Left lobe of liver (tissue), 2 donors: Measurements from ENCODE around the gene KRT34. TPM values are rescaled to one million over a fixed set of nuclear protein-coding genes. Genes with fewer than 3 reads are reported as not detected.
"Not testable (repeated sequence)": the region's sequence is repeated elsewhere in the genome, so short reads cannot be mapped to it uniquely, and the experiment has no call there.

Experiments
- ATAC-seq: fragments of 200-7000 bp; cut with Tn5 transposase; one replicate; pipeline ENCODE4 v1.9.1; 2020; ENCODE audit warnings: mild to moderate bottlenecking, moderate library complexity
- DNase-seq: peaks from one replicate; pipeline ENCODE4 v3.0.0-alpha.2; 2020; ENCODE audit warnings: low spot score
- total RNA-seq: library from RNA; stranded (reverse); gene quantifications from one replicate; pipeline ENCODE4 v1.2.1, GENCODE V29; 2021
- donor health status: DM: no; HTN: no; CAD: no; lungs with moderate emphysema.
- donor health status: DM: no; HTN: yes; CAD: no.

The KRT34 gene
- total RNA-seq, 1 donor from 2014 or later = not detected

- DNase-seq (no peak), ATAC-seq (no peak)
Observed at GRCh38 chr17:41404024-41404671, 22.0 kb upstream of the KRT34 start.

GRCh38 chr17:41403404-41404023 is 21.4 kb upstream of the KRT34 start:
- no peak for DNase-seq

GRCh38 chr17:41402161-41402560 is 20.1 kb upstream of the KRT34 start:
- DNase-seq = no peak
- ATAC-seq = no peak

More at GRCh38 chr17:41403404-41404023, 21.4 kb upstream of the KRT34 start:
- no peak for ATAC-seq

- no peak for ATAC-seq
- no peak for DNase-seq
Observed at GRCh38 chr17:41396996-41397660, 15.0 kb upstream of the KRT34 start, which contains the start of gene KRT31. Gene KRT31, minus strand, starts transcription at chr17:41397608. Its CDS starts 69 bp downstream, at chr17:41397539.

- ATAC-seq (no peak), DNase-seq (no peak)
Observed at GRCh38 chr17:41396340-41396739, 14.2 kb upstream of the KRT34 start.

- DNase-seq (no peak), ATAC-seq (no peak)
Observed at GRCh38 chr17:41395611-41396010, 13.5 kb upstream of the KRT34 start.

GRCh38 chr17:41395044-41395443 is 12.9 kb upstream of the KRT34 start:
- ATAC-seq, DNase-seq: not testable (repeated sequence)

- no peak for ATAC-seq
Observed at GRCh38 chr17:41394254-41394996, 12.3 kb upstream of the KRT34 start.

GRCh38 chr17:41393826-41394225 is 11.7 kb upstream of the KRT34 start:
- DNase-seq = no peak
- no peak for ATAC-seq

More at GRCh38 chr17:41394254-41394996, 12.3 kb upstream of the KRT34 start:
- DNase-seq = no peak

- DNase-seq (no peak), ATAC-seq (peak; percentile 43)
Observed at GRCh38 chr17:41393294-41393693, 11.2 kb upstream of the KRT34 start.

- ATAC-seq (no peak), DNase-seq (no peak)
Observed at GRCh38 chr17:41392278-41392677, 10.2 kb upstream of the KRT34 start.

GRCh38 chr17:41391535-41391934 is 9.4 kb upstream of the KRT34 start:
- no peak for DNase-seq
- no peak for ATAC-seq

GRCh38 chr17:41390411-41390938 is 8.4 kb upstream of the KRT34 start:
- ATAC-seq = no peak
- DNase-seq = no peak

- DNase-seq (no peak), ATAC-seq (no peak)
Observed at GRCh38 chr17:41387670-41388069, 5.6 kb upstream of the KRT34 start.

GRCh38 chr17:41386227-41386626 is 4.1 kb upstream of the KRT34 start:
- ATAC-seq (no peak), DNase-seq (no peak)

- DNase-seq (no peak), ATAC-seq (peak; percentile 93)
Observed at GRCh38 chr17:41383690-41384089, 1.6 kb upstream of the KRT34 start.

GRCh38 chr17:41382394-41382793 is 288 bp upstream of the KRT34 start:
- ATAC-seq (no peak), DNase-seq (no peak)

GRCh38 chr17:41380091-41380490 is 2.0 kb downstream of the KRT34 start:
- not testable (repeated sequence) for ATAC-seq

GRCh38 chr17:41377546-41377945 is 4.6 kb downstream of the KRT34 start:
- DNase-seq (no peak), ATAC-seq (no peak)

More at GRCh38 chr17:41380091-41380490, 2.0 kb downstream of the KRT34 start:
- not testable (repeated sequence) for DNase-seq

GRCh38 chr17:41369713-41370112 is 12.4 kb downstream of the KRT34 start, which contains the start of gene KRT33B:
Gene KRT33B, minus strand, starts transcription at chr17:41369813. Its CDS starts 63 bp downstream, at chr17:41369750.
- no peak for DNase-seq
- ATAC-seq = no peak

GRCh38 chr17:41369023-41369422 is 13.1 kb downstream of the KRT34 start:
- ATAC-seq (no peak), DNase-seq (no peak)
